Duodenal mucosa (tissue), 2 donors: ENCODE measurements around the gene TRMT2A.

Source experiments
- H3K27ac ChIP-seq: one replicate; pipeline ENCODE4 v1.7.0; 2013; ENCODE audit warnings: low read depth, low read length
- H3K27me3 ChIP-seq, 2 donors: one replicate each; pipeline ENCODE4 v1.7.0; 2013; ENCODE audit warnings: low read length in 2 of 2, control low read depth in 1 of 2; ENCODE audit not compliant: insufficient read depth in 2 of 2, control insufficient read depth in 1 of 2
- H3K36me3 ChIP-seq, 2 donors: one replicate each; pipeline ENCODE4 v1.7.0; 2013; ENCODE audit warnings: low read length in 2 of 2, control low read depth in 1 of 2; ENCODE audit not compliant: insufficient read depth in 2 of 2, control insufficient read depth in 1 of 2
- H3K4me1 ChIP-seq, 2 donors: one replicate each; pipeline ENCODE4 v1.7.0; 2013; ENCODE audit warnings: low read length in 2 of 2, control low read depth in 1 of 2; ENCODE audit not compliant: insufficient read depth in 2 of 2, control insufficient read depth in 1 of 2
- H3K4me3 ChIP-seq, 2 donors: one replicate each; pipeline ENCODE4 v1.7.0; 2013; ENCODE audit warnings: low read length in 2 of 2, low read depth in 1 of 2
- H3K9ac ChIP-seq, 2 donors: one replicate each; pipeline ENCODE4 v1.7.0; 2013; ENCODE audit warnings: low read length in 2 of 2, low read depth in 1 of 2
- H3K9me3 ChIP-seq, 2 donors: one replicate each; pipeline ENCODE4 v1.7.0; 2013; ENCODE audit warnings: low read length in 2 of 2, control low read depth in 1 of 2; ENCODE audit not compliant: control insufficient read depth in 1 of 2

TRMT2A gene

GRCh38 chr22:20135806-20136602, 19.0 kb upstream of the TRMT2A start:
- Histone ChIP-seq H3K36me3 (peaks cover 4 to 6% of the 10 kb centered on the region in 2 donors), H3K27ac (no peak overlapping the region), H3K9me3 (no peaks in the 10 kb centered on the region), H3K9ac (no peak overlapping the region), H3K4me3 (no peak overlapping the region), H3K27me3 (no peaks in the 10 kb centered on the region), H3K4me1 (peaks cover 7 to 14% of the 10 kb centered on the region in 2 donors)

GRCh38 chr22:20135265-20135664, 18.2 kb upstream of the TRMT2A start:
- peaks cover 7 to 20% of the 10 kb centered on the region in 2 donors for H3K4me1 ChIP-seq
- no peaks in the 10 kb centered on the region for H3K9me3 ChIP-seq
- H3K9ac ChIP-seq, result no peak overlapping the region
- no peak overlapping the region for H3K4me3 ChIP-seq
- peaks cover 4 to 6% of the 10 kb centered on the region in 2 donors for H3K36me3 ChIP-seq
- no peak overlapping the region for H3K27ac ChIP-seq
- H3K27me3 ChIP-seq, result no peaks in the 10 kb centered on the region

DNA sequence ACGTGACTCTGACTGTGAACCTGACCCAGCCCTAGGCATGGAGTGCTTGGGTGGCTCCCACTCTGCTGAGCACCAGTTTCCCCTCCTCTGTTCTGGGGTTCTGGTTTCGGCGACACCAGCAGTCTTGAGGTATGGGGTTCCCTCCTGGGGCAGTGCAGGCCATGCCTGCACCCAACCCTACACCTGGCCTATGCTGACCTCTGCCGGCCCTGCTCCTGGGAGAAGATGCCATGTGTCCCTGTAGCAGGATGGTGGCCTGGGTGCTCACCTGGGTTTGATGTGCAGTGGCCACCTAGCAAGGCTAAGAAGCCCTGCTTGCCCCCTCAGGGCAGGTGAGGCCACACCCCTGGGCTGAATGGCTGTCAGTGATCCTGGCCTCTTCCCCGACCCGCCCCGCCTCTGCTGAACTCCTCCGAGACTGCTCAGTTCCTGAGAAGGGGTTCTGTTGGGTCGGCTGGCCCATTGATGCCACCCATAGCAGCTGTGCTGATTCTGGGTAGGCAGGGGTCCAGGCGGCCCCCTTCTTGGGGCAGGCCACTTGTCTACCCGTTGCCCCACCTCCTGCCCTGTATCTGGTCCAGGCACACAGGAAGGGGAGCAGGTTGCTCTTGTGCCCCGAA, 17.0 kb upstream of the TRMT2A start:
- Histone ChIP-seq H3K4me1 (peaks cover 7 to 28% of the 10 kb centered on the region in 2 donors), H3K27me3 (no peaks in the 10 kb centered on the region), H3K9ac (peak overlapping the region in 1 of 2 donors; percentile 18), H3K4me3 (no peak overlapping the region), H3K27ac (no peak overlapping the region), H3K9me3 (no peaks in the 10 kb centered on the region), H3K36me3 (no peaks in the 10 kb centered on the region)

DNA sequence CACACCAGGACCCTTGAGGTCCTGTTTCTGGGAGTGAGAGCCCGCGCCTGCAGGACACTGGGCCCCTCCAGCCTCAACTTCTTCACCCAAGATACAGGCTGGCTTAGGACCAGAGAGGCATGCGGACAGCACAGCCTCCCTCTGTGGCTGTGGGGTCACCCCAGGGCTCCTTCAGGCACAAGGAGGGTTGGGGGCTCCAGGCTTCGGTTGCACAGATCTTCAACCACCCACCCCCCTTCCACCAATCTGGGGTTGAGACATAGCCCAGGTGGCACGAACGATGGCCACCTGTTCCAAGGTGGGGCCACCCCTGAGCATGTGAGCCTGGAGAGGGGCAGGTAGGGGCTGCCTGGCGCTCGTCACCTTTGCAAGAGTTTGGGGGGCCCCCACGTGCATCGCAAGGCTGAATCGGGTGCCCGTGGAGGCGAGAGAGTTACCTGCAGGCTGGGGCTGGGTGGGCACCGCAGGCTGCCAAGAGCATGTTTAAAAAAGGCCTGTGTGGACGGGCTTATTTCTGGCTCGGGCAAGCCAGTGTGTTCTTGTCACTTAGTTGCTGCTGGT, 15.7 kb upstream of the TRMT2A start:
- H3K27me3 ChIP-seq, result no peaks in the 10 kb centered on the region
- no peaks in the 10 kb centered on the region for H3K9me3 ChIP-seq
- peak overlapping the region; percentile 36 to 63 for H3K9ac ChIP-seq
- peaks cover 7 to 32% of the 10 kb centered on the region in 2 donors for H3K4me1 ChIP-seq
- H3K36me3 ChIP-seq, result peaks cover under 1% of the 10 kb centered on the region in 2 donors
- H3K27ac ChIP-seq, result no peak overlapping the region
- peak overlapping the region; percentile 72 to 78 for H3K4me3 ChIP-seq

GRCh38 chr22:20131859-20132685, 15.0 kb upstream of the TRMT2A start:
- H3K27me3 ChIP-seq, result no peaks in the 10 kb centered on the region
- no peak overlapping the region for H3K27ac ChIP-seq
- peak overlapping the region; percentile 36 to 63 for H3K9ac ChIP-seq
- no peaks in the 10 kb centered on the region for H3K9me3 ChIP-seq
- peaks cover 7 to 32% of the 10 kb centered on the region in 2 donors for H3K4me1 ChIP-seq
- peaks cover 4 to 7% of the 10 kb centered on the region in 2 donors for H3K36me3 ChIP-seq
- H3K4me3 ChIP-seq, result peak overlapping the region; percentile 72 to 78

GRCh38 chr22:20131597-20131858, 14.5 kb upstream of the TRMT2A start, which contains the start of gene ZDHHC8:
Gene ZDHHC8, plus strand, starts transcription at chr22:20131804. Its CDS starts 144 bp downstream, at chr22:20131948.
- Histone ChIP-seq H3K9me3 (no peaks in the 10 kb centered on the region), H3K27me3 (no peaks in the 10 kb centered on the region), H3K4me1 (peaks cover 7 to 32% of the 10 kb centered on the region in 2 donors), H3K4me3 (peak within 1 kb of the TSS; percentile 72 to 82), H3K9ac (peak within 1 kb of the TSS; percentile 42 to 63), H3K27ac (peak within 1 kb of the TSS; percentile 26), H3K36me3 (peaks cover 7 to 11% of the 10 kb centered on the region in 2 donors)

DNA sequence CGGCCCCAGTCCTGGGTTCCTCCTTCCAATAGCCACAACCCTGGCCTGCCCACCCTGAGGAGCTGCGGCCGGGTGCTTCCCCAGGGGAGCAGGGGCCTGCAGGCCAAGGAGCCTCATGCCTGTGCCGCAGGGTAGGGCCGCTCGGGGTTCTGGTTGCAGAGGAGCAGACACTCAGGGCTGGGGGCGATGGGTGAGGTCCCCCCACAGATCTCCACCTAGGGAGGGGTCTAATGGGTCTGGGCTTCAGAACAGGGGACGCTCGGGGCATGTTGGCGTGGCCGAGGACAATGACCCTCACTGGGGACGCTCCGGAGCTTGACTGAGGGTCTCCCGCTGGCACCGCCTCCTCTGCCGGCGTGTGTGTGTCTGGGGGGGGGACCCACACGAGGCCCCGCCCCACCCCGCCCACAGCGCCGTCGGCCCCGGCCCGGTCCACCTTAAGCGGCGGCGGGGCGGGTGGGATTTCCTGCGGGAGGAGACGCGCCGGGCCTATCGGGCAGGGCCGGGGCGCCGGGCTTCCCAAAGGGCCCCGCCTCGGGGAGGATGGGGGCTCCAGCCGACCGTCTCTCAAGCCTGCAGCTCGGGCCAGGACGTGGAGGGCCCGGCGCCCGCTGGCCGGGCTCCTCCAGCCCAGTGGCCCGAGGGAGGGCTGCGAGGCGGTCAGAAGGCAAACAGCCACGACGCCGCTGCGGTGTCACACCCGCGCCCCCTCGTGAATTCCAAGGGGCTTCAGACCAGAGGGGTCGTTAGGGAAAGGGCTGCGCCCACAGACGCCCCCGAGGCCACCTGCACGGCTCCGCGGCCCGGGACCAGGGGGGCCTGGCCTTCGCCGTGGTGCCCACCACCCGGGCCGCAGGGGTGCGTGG, 13.9 kb upstream of the TRMT2A start:
- Histone ChIP-seq H3K27ac (peak overlapping the region; percentile 26), H3K9me3 (no peaks in the 10 kb centered on the region), H3K9ac (peak overlapping the region; percentile 42 to 43), H3K4me3 (peak overlapping the region; percentile 57 to 82), H3K27me3 (no peaks in the 10 kb centered on the region), H3K36me3 (peaks cover 13 to 17% of the 10 kb centered on the region in 2 donors), H3K4me1 (peaks cover 7 to 32% of the 10 kb centered on the region in 2 donors)

- Histone ChIP-seq H3K4me1 (peaks cover 7 to 32% of the 10 kb centered on the region in 2 donors), H3K9ac (no peak overlapping the region), H3K36me3 (peaks cover 19 to 23% of the 10 kb centered on the region in 2 donors), H3K27me3 (no peaks in the 10 kb centered on the region), H3K4me3 (peak overlapping the region; percentile 43 to 57), H3K27ac (no peak overlapping the region), H3K9me3 (no peaks in the 10 kb centered on the region)
These were observed 13.3 kb upstream of the TRMT2A start for GRCh38 chr22:20130319-20130718.

DNA sequence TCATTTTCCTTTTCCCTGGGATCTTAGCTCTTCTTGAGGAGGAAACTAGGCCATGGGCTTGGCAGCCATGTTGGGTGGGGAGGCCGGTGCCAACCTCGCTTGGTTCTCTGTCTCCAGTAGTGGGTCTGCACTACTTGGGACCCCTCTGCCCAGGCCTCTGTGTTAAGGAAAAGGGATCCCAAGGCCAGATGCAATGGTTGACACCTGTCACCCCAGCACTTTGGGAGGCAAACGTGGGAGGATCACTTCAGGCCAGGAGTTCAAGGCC, 12.7 kb upstream of the TRMT2A start:
- peaks cover 7 to 32% of the 10 kb centered on the region in 2 donors for H3K4me1 ChIP-seq
- no peaks in the 10 kb centered on the region for H3K27me3 ChIP-seq
- no peaks in the 10 kb centered on the region for H3K9me3 ChIP-seq
- peaks cover 21 to 29% of the 10 kb centered on the region in 2 donors for H3K36me3 ChIP-seq
- no peak overlapping the region for H3K27ac ChIP-seq
- no peak overlapping the region for H3K4me3 ChIP-seq
- H3K9ac ChIP-seq, result no peak overlapping the region
